NOMO-1 (cell line): ENCODE measurements around the gene C4BPB.
"Not testable (repeated sequence)": the region's sequence is repeated elsewhere in the genome, so short reads cannot be mapped to it uniquely, and the experiment has no call there.

Experiments
- DNase-seq, 2 experiments: peaks; one replicate each; lab custom pipeline; 2025; ENCODE audit not compliant: unreplicated experiment in 2 of 2; lab: John Stamatoyannopoulos, UW

The C4BPB gene, protein sequence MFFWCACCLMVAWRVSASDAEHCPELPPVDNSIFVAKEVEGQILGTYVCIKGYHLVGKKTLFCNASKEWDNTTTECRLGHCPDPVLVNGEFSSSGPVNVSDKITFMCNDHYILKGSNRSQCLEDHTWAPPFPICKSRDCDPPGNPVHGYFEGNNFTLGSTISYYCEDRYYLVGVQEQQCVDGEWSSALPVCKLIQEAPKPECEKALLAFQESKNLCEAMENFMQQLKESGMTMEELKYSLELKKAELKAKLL

DNA sequence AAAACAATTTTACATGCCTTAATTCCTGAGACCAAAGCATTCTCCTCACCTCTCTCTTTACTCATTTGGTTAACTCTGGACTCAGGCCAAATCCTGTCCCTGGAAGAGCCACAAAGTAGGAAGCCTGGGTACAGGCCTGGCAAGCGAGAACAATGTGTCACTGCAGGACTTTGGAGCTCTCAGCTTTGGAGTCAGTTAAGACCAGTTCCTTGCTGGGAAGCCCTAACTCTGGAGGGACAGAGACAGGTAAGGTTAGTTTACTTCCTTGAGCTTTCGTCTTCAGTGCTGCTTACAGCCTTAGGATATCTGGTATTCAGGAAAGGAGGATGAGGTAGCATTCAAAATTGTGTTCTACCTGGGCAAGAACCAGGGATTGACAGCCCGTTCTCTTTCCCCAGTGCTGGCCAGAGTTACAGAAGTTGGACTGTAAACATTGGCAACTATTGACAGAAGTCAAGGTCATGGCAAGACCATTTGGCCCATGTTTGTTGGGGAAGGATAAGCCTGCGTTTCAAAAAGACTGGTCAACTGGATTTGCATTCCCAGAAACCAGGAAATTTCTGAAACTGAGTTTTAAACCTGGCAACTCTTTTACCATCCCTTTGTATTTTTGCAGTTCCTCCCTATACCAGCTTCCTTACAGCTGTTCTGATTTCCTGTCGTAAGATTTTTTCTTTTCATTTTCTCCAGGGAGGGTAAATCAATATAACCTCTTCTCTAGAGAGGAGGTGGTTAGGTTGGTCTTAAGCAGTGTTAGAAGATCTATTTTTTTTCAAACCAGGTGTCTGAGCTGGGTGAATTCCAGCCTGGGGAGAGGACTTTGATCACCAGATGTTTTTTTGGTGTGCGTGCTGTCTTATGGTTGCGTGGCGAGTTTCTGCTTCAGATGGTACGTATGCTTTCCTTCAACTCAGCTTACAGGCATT lies at the start of gene C4BPB:
TSS of gene C4BPB (plus strand) at position 160 of the 926 bp plus-strand sequence. CDS start at position 832, 672 bp downstream.
- no peak for DNase-seq

DNA sequence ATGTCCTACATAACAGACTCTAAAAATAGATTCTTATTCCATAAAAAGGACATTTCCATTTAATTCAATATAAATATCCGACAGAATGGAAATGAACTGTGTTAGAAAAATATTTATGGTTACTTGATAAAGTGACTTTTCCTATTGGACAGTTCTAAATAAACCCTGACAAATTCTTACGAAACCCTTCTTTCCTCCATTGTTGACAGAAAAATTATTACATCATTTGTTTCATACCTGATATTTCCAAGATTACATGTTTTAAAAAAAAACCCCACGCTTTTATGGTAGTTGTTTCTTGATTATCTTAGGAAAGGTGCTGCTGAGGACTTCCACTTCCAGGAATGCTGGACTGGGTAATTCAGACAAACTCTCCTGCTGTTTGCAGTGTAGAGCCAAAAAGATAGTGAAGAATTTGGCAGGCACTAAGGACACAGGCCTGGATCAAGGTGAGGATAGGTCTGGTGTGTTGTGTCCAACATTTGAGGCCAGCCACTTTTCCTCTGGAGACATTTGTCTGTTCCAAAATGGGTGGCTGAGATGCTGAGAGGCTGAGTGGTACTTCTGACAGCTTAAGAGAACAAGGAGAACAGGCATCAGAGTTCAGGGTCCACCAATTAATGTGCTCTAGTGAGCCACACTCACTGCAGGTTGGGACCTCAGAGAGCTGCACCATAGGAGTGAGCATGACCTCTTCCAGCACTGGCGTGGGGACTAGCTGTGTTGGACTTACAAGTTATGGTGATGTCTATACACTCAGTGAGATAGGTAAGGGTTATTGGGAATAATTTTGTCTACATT lies 49.1 kb upstream of the C4BPB start:
- no peak for DNase-seq

DNA sequence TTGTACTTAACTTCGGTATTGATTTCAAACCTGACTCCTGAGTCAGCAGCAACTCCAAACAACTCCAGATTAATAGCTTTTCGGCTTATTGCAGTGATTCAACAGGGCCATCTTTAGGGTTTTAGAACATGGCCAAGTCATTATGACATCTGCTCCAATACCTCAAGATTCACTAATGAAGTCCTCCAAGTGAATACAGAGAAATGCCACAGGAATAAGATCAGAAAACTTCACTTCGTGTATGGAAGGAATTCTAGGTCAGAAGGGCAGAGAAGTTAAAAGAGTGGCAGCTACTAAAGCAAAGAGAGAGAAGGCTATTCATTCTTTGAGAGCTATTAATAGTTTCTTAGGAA lies 48.5 kb upstream of the C4BPB start:
- no peak for DNase-seq

DNA sequence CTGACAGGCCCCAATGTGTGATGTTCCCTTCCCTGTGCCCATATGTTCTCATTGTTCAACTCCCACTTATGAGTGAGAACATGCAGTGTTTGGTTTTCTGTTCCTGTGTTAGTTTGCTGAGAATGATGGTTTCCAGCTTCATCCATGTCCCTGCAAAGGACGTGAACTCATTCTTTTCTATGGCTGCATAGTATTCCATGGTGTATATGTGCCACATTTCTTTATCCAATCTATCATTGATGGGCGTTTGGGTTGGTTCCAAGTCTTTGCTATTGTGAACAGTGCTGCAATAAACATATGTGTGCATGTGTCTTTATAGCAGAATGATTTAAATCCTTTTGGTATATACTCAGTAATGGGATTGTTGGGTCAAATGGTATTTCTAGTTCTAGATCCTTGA lies 47.3 kb upstream of the C4BPB start:
- DNase-seq, result not testable (repeated sequence)

DNA sequence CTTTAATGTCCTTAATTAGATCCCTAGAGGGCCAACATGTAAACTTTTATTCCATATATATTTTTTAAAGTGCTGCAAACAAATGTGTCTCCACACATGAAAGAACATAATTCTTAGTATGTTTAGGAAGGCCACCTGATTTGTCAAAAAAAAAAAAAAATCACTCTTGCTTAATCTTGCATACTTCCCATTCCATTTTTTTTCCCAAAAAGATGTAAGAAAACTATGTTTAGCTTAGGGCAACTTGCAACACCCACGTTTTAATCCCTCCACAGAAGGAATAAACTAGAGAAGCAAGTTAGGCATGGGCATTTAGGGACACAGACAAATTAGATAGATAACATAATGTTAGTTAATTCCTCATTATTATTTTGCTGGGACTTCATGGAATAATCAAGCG lies 43.2 kb upstream of the C4BPB start:
- DNase-seq, result no peak

DNA sequence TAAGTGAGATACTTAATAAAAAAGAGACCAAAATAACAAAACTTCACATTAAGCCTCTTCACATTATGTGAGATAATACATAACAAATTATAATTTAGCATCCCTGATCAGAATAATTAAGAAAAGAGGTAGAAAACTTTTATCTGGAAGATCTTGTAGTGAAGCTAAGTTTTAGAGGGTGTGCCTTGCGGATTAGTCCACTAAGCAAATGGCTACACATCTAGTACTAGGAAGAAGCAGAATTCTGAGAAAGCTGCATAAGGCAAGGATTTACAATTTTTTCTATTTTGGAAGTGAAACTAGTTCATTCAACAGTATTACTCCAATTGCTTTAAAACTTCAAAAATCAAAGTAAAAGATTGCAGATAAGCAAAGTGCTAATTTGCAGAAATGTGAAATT lies 41.2 kb upstream of the C4BPB start:
- no peak for DNase-seq

DNA sequence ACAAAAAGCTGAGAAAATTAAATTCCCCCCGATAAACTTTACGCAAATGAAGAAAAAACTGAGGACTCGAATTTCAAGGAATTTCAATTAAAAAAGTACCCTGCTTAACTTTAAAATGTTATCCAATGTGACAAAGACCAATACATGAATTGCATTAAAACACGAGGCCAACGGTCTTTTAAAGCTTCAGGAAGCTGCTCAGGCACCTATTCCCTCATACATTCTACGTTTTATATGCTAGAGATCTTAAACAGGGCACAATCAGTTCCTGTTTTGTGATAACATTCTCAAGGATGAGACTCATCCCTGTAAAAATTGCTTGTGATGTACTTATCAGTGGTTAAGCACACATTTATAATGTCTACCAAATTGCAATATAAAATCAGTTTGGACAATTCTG lies 40.6 kb upstream of the C4BPB start:
- no peak for DNase-seq

DNA sequence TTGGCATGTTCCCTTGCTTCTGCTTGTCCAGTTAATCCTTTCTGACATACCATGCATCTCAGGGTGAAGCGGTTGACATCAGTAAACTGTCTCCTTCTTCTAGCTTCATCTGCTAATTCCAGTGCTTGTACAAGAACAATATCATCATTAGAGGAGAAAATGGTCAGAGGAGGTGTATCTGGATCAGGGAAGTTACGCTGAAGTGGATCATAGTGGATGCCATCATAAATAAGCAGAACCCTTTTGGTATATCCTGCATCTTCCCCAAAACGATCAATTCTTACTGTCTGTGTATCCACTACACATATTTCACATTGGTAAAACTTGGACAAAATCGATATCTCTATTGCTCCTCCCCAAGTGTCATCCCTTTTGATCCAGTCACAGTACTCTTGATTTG lies 39.6 kb upstream of the C4BPB start:
- DNase-seq, result no peak

DNA sequence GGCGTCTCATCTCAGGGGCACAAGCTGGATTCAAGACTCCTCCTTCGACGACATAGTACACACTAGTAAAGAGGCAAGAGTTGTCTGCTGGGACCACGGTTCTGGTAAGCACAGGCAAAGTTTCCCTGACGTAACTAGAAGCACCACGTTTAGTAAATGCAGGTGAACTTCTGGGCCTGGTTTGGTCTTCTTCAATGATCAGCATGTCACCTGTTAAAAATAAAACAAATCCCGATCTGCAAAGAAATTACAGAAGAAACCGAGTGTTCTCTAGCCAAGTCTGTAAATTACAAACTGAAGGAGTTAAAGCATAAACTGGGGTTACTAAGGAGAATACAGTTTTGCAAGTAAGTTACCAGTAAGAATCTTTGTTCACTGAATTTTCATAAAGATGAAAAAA lies 39.1 kb upstream of the C4BPB start:
- no peak for DNase-seq

DNA sequence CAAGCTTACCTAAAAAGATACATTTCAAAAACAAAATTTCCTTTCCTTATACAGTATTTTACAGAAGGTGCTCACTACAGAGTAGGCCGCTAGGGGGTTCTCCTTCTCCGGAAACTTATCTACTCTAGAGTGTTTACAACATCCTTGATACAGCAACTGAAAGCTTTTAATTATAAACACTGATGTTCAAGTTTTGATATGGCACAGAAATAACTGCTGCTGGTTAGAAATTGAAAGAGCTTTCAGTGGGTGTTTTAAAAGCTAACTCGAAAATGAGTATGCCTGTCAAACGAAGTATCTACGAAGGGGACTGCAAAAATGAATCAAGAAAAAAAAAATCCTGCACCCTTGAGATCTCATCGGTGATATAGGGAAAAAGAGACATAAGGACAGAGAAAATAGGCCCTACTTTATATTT lies 38.7 kb upstream of the C4BPB start:
- peak in 1 of 2 experiments; percentile 75 for DNase-seq

DNA sequence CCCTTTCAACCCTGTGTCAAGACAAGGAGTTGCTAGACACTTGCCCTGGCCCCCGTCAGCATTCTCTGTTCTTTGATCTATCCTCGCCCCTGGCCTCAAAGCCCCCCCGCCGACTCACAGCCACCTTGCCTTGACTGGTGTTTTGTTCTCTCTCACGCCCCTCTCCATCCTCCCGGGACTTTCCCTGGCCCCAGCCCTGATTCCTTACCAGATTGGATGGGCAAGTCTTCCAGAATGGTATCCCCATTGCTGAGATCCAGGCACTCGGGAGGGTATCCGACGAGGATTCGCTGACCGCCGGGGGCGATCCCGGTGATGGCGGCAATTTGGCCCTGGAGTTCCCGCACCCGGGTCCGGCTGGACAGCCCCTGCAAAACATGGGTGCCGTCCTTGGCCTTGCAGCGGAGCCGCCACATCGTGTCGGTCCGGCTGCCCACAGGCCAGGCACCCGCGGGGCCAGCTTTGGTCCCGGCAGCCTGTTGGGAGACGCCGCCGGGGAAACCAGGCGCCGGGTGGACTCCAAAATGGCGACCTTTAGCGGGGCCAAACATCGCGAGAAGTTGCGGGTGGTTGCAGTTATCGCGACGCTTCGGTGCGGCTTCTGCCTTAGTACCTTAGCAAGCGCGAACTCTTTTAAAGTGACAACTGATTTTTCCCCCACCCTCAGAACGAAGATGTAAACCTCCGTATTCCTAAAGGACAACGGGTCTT lies 38.0 kb upstream of the C4BPB start:
- DNase-seq, result peak; percentile 70 to 86

DNA sequence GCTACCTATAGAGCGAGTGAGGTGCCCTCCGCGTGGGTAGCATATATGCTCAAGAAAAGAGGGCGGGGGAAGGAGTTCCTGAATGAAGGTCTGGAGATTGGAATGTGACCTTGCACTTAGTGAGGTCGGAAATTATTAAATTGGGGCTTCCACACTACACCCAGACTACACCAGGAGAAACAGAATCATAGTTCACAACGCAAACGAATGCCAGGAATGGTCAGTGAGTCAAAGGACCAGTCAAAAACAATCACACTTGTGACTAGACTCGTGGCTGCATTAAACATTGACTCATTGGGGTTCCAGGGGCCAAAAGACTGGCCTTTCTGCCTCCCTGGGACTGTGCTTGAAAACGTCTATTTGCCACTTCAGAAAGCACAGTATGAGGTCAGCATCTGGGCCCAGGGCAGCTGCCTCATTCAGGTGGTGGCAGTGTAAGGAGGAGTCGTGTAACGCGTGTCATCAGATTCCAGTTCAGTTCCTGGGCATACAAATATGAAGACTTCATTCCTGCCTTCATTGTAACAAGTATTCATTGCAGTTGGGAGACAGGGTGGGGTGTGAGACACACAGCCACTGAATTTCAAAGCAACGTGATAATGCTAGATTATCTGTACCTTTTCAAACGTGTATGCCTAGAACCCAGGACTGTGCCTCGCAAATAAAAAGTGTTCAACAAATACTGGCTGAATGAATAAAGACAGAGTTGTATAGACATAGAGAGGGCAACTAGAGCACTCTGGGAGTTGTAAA lies 37.3 kb upstream of the C4BPB start, which contains the start of gene YOD1:
TSS of gene YOD1 (minus strand) at position 18 of the 753 bp plus-strand sequence. CDS start 178 bp downstream, outside the sequence.
- no peak for DNase-seq

DNA sequence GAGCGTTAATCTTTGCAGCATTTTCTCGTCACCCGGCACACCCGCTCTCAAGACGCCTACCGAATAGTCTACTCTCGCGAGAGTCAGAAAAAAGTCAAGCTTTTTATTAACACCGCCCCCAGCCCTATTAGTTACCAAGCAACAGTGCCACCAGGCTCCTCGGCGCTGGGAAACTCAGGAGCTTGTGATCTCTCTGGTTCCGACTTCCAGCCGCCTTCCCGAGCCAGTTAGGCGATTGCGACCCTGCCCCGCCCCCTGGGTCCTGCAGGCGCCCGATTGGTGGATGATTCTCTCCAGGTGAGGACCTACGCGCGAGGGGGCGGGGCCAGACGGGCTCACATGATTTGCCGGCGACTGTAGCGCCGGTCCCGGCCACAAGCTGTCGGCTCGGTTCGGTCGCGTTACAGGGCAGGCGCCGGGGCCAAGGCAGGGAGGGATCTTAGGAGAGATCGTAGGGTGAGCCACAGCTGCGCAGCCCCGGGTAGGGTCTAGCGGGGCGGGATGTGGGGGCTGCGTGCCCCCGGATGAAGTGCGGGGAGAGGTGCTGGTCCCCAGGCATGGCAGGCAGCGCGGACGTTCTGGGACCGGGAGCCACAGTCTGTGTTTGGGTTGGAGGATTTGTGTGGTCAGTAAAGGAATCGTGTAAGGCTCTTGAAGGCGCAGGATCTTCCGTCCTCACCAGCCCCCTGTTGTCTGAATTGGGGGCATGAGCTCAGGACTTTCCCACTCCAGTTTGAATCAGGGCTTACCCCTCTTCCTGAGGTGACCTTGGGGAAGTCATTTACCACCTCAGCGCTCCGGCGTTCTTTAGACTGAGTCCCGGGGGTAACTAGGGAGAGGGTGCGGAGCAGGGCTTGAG lies 35.5 kb upstream of the C4BPB start, which contains the start of gene PFKFB2:
TSS of gene PFKFB2 (plus strand) at position 365 of the 859 bp plus-strand sequence. CDS start 1,443 bp downstream, outside the sequence.
- peak; percentile 87 to 94 for DNase-seq

DNA sequence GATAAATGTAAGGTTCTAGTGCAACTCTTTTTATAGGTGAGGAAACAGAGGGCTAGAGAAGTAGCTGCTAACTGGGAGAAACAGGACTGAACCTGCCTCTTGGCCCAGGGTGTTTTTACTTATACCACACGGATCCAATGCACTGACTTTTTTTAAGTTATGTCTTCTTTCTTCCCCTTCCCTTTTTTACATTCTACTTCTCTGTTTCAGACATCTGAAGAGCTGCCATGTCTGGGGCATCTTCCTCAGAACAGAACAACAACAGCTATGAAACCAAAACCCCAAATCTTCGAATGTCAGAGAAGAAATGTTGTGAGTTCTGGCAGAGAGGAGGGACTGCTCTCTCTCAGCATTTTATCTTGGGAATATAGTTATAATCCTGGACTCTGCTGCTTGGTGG lies 34.2 kb upstream of the C4BPB start:
- peak in 1 of 2 experiments; percentile 72 for DNase-seq

DNA sequence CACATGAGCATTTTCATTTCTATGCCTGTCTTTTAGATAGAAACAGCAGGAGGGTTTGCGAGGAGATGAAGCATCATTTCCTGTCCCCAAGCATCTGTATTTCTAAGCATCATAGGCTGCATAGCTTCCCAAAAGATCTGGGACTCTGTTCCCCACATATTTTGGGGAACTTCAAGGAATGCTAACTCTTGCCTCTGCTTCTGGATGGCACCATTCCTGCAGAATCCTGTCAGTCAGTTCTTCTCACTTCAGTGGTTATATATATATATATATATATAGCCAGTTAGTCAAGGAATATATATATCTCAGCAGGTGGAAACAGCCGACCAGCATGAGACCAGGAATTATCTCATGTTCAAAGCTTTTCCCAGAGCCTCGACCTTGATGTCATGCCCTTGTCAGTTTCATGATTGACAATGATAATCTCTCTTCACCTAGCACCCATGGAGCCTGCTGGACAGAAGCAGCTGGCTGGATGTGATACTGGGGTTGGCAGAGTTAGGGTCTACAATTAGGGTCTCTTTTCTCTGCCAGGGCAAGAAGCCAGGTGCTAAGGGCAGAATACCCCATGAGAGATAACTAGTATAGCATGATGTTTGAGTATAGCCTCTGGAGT lies 33.2 kb upstream of the C4BPB start:
- no peak for DNase-seq

DNA sequence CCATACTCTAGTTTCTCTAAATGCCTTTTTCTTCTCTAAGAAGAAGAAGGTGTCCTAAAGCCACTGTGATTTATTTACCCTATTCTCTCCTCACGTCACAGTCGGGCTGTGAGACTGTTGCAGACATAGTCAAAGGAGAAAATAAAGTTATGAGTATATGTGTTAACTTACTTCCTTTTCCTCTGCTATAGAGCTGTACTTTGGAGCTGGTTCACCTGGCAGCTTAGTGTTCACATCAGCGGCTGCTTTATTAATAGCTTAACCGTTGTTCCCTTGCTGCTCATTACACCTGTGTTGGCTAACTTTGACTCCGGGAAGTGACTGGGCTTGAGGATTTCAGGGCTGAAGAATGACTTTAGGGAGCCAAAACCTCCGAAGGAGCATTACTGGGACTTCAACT lies 32.0 kb upstream of the C4BPB start:
- DNase-seq, result no peak

DNA sequence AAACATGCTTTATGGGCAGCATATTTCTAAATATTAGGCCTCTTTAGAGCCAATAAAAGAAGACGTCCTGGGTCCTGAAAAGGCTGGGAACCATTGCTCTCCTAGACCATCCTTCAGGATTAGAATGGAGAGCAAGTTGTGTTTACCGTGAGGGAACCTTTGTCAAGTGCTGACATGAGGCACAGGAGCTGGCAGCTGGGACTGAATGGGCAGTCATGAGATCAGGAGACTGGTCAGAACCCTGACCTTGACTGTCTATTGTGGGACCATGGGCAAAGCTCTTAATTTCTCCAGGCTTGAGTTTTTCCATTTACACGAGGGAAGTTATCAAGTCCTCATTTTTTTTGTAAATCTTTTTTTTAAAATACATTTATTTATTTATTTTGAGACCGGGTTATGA lies 30.4 kb upstream of the C4BPB start:
- DNase-seq, result no peak
